Stimulated activated naive CD8-positive, alpha-beta T cell treated with anti-CD3 and anti-CD28 coated beads, Interleukin-15, Interleukin-2, amounts not matched to agents 100 ng/mL and 50 ng/mL, for 24 hours (primary cell): ENCODE data around the gene SV2B.

Source experiments
- H3K27ac Mint-ChIP-seq: one replicate; pipeline ENCODE4 v1.8.0; 2021; ENCODE audit warnings: mild to moderate bottlenecking, mixed read lengths
- H3K27me3 Mint-ChIP-seq: one replicate; pipeline ENCODE4 v1.8.0; 2021; ENCODE audit warnings: mixed read lengths
- H3K36me3 Mint-ChIP-seq: one replicate; pipeline ENCODE4 v1.8.0; 2021; ENCODE audit warnings: low read depth, mixed read lengths
- H3K4me1 Mint-ChIP-seq: one replicate; pipeline ENCODE4 v1.8.0; 2021; ENCODE audit warnings: low read depth, mixed read lengths
- H3K4me3 Mint-ChIP-seq: one replicate; pipeline ENCODE4 v1.8.0; 2021; ENCODE audit warnings: mild to moderate bottlenecking, mixed read lengths
- H3K9me3 Mint-ChIP-seq: one replicate; pipeline ENCODE4 v1.8.0; 2021; ENCODE audit warnings: mixed read lengths

The SV2B gene

DNA sequence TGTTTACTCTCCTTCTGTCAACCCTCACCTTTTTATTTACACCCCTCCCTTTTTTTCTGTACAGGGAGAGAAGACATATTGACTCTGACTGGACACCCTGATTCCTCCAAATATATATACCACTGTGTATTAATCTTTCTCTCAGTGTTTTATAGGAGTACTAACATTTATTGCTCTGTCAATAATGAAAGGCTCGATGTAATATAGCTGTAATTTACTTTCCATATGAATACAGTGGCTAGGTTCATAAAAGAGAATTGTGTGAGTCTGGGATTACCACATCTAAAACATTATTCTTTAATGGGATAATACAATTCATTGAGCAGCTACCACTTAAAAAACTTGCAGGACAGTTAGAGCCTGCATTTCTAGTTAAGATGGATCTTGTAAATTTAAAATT, 194.3 kb downstream of the SV2B start:
- peaks cover 5% of the 10 kb centered on the region for H3K27me3 Mint-ChIP-seq
- H3K4me3 Mint-ChIP-seq: no peak overlapping the region
- no peaks in the 10 kb centered on the region for H3K9me3 Mint-ChIP-seq
- no peaks in the 10 kb centered on the region for H3K36me3 Mint-ChIP-seq
- H3K27ac Mint-ChIP-seq: no peak overlapping the region
- no peaks in the 10 kb centered on the region for H3K4me1 Mint-ChIP-seq

DNA sequence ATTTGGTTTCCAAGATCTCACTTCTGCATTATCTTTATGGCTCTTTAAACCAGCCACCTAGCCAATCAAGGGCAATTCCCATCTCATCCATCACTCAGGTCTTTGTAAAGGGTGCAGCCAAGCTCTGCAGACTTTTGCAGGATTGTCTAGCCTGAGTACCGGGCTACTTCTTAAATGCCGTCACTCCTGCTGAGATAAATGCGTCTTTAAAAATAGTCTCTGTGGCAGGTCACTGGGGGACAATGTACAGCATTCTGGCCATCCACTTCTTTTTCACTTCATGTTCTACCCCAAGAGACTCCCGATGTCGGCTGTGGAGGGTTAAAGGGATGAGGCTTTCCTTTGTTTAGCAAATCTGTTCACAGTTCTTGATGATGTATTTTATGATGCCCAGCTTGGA, 194.7 kb downstream of the SV2B start:
- Mint-ChIP-seq H3K4me3 (no peak overlapping the region), H3K9me3 (no peaks in the 10 kb centered on the region), H3K4me1 (no peaks in the 10 kb centered on the region), H3K27me3 (peaks cover 5% of the 10 kb centered on the region), H3K27ac (no peak overlapping the region), H3K36me3 (no peaks in the 10 kb centered on the region)

DNA sequence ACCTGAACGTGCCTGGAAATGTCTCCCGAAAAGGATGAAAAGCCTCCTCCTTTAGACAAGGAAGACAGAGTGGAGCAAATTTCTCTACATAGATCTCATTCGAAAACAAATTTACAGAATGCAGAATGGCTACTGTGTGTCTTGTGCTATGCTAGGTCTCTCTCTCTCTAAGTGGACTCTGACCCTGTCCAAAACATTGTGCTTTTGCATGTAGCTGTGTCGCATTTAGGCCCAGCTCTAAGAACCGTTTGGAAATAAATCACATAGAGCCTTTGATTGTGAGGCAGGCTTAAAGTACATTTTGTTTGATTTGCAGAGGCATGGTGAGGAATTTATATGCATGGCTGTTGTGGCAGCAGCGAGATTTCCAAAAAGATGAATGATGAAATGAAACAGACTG, 198.0 kb downstream of the SV2B start:
- peaks cover 9% of the 10 kb centered on the region for H3K27me3 Mint-ChIP-seq
- H3K9me3 Mint-ChIP-seq: no peaks in the 10 kb centered on the region
- no peak overlapping the region for H3K27ac Mint-ChIP-seq
- no peak overlapping the region for H3K4me3 Mint-ChIP-seq
- H3K36me3 Mint-ChIP-seq: no peaks in the 10 kb centered on the region
- no peaks in the 10 kb centered on the region for H3K4me1 Mint-ChIP-seq

DNA sequence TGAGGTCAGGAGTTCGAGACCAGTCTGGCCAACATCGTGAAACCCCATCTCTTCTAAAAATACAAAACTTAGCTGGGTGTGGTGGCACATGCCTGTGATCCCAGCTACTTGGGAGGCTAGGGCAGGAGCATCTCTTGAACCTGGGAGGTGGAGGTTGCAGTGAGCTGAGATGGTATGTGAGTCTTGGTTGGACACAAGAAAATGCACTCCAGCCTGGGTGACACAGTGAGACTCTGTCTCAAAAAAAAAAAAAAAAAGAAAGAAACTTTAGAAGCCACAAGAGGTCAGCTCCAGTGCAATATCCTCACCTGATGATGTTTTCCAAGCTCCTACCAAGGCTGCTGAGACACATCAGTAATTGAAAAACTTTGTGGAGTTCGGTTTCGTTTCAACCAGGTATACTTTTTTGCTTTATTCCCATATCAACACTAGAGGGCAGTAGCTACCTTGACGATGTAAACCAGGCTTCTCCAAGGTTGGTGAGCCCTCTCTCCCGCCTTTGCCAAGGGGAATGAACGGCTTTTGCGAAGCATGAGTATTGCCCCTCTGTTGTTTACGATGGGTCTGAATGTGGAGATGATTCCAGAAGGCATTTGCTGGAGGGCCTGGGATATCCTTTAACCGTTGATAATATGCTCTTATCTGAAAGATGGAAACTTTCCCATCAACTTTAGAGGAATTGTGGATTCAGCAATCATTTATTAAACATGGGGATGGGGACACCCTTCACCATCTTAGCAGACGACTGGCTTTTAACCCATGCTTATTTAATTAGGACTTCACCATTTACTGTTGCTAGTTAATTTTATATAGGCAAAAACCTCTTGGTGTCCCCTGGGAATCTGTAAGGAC, 202.8 kb downstream of the SV2B start:
- peaks cover 9% of the 10 kb centered on the region for H3K27me3 Mint-ChIP-seq
- H3K27ac Mint-ChIP-seq: no peak overlapping the region
- H3K4me3 Mint-ChIP-seq: no peak overlapping the region
- H3K9me3 Mint-ChIP-seq: no peaks in the 10 kb centered on the region
- peaks cover 15% of the 10 kb centered on the region for H3K4me1 Mint-ChIP-seq
- H3K36me3 Mint-ChIP-seq: no peaks in the 10 kb centered on the region

DNA sequence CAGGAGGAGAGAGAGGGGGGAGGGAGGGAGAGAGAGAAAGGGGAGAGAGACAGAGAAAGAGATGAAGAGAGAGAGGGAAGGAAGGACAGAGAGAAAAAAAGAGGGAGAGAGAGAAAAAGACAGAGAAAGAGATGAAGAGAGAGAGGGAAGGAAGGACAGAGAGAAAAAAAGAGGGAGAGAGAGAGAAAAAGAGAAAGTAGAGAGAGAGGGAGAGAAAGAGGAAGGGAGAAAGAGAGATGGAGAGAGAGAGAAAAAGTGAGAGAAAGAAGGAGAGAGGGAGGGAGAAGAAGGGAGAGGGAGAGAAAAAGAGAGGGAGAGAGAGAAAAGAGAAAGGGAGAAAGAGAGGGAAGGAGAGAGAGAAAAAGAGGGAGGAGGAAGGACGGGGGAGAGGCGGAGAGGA, 204.2 kb downstream of the SV2B start:
- H3K9me3 Mint-ChIP-seq: no peaks in the 10 kb centered on the region
- H3K27me3 Mint-ChIP-seq: peaks cover 6% of the 10 kb centered on the region
- H3K4me3 Mint-ChIP-seq: no peak overlapping the region
- peaks cover 25% of the 10 kb centered on the region for H3K4me1 Mint-ChIP-seq
- no peaks in the 10 kb centered on the region for H3K36me3 Mint-ChIP-seq
- no peak overlapping the region for H3K27ac Mint-ChIP-seq

DNA sequence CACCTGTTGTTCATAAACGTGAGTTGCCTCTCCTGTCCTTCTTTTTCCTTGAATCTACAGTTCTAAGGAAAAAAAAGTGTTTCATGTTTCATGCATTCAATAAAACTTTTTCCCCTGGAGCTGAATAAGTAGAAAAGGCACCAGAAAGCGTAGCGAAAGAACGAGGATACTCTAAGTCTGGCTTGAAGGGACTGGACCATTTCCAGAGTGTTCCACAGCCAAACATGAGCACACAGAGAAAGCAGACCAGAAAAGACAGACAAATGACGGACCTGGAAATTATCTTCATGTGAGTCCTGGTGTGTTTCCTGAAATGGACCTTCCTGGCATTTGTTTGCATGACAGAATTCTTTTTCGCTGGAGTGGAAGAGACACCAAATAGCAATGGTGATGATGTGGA, 204.7 kb downstream of the SV2B start:
- Mint-ChIP-seq H3K27me3 (peaks cover 10% of the 10 kb centered on the region), H3K4me3 (no peak overlapping the region), H3K9me3 (no peaks in the 10 kb centered on the region), H3K27ac (no peak overlapping the region), H3K36me3 (no peaks in the 10 kb centered on the region), H3K4me1 (peaks cover 31% of the 10 kb centered on the region)

DNA sequence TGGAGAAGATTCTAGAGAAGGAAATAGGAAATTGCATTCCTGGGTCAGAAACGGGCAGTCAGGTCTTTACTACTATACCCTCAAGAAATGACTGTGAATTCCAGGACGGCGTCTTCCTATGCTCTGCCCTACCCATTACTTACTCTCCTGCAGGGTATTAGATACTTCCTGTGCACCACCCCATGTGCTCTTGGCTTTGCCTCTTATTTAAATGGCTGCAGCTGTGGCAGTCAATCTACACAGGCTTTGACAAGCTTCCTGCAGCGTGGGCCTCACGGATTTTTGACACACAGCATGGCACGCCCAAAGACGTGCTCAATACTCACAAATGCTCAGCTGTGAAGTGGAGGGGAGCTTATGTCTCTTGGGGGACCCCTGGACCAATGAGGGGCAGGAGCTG, 206.1 kb downstream of the SV2B start:
- no peak overlapping the region for H3K27ac Mint-ChIP-seq
- H3K36me3 Mint-ChIP-seq: no peaks in the 10 kb centered on the region
- H3K4me3 Mint-ChIP-seq: no peak overlapping the region
- no peaks in the 10 kb centered on the region for H3K9me3 Mint-ChIP-seq
- peaks cover 10% of the 10 kb centered on the region for H3K27me3 Mint-ChIP-seq
- peaks cover 41% of the 10 kb centered on the region for H3K4me1 Mint-ChIP-seq

DNA sequence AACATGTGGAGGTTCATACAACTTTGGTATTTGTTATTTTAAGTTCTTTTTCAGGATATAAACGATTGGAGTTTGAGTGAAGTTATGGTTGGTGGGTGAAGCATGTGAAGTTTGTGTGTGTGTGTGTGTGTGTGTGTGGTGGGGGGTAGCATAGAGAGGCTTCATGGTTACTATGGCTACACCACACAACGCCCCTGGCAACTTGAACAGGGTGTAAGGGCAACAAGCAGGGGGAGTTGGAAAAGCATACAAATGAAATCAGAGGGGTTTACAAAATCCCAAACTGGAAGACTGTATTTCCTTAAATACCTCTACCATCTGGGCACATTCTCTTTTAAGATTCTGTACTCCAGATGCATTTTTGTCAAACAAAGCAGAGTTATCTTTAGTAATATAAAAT, 207.5 kb downstream of the SV2B start:
- Mint-ChIP-seq H3K36me3 (no peaks in the 10 kb centered on the region), H3K4me1 (peaks cover 55% of the 10 kb centered on the region)

DNA sequence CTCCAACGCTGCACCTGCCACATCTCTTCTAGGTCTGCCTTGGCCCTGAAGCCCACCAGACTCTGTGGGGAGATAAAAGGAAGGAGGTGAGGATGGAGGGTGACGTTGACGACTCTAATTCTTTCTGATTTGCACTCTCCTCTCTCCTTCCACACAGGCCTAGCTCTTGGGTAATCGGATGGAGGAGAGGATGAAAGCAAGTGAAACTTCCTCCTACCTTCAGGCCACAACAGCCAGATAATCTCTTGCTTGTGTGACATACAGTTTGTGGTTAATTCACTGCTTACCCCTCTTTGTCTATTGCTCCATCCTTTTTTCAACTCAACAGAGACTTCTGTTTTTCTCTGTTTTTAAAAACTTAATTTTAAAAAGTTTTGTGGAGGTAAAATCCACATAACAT, 208.1 kb downstream of the SV2B start:
- Mint-ChIP-seq H3K36me3 (no peaks in the 10 kb centered on the region), H3K4me1 (peaks cover 61% of the 10 kb centered on the region), H3K9me3 (peaks cover under 1% of the 10 kb centered on the region), H3K4me3 (no peak overlapping the region), H3K27ac (no peak overlapping the region), H3K27me3 (peaks cover 7% of the 10 kb centered on the region)

More for the DNA sequence above, 207.5 kb downstream of the SV2B start:
- Mint-ChIP-seq H3K27me3 (peaks cover 7% of the 10 kb centered on the region), H3K27ac (no peak overlapping the region), H3K4me3 (no peak overlapping the region), H3K9me3 (no peaks in the 10 kb centered on the region)

DNA sequence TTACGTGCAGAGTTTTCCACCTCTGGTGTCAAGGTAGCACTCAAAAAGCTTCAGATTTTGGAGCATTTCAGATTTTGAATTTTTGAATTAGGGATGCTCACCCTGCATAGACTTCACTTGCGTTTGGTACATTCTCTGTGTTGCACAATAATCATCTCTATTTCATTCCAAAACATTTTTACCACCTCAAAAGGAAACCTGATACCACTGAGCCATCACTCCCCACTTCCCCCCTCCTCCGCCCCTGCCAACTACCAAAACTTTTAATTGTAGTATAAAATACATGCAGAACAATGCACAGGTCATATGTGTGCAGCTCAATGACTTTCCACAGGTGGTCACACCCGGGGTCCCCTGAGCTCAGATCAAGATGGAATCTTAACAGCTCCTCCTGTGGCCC, 208.8 kb downstream of the SV2B start:
- no peaks in the 10 kb centered on the region for H3K36me3 Mint-ChIP-seq
- H3K4me1 Mint-ChIP-seq: peaks cover 57% of the 10 kb centered on the region
- peaks cover 3% of the 10 kb centered on the region for H3K9me3 Mint-ChIP-seq
- no peak overlapping the region for H3K4me3 Mint-ChIP-seq
- H3K27me3 Mint-ChIP-seq: peaks cover 7% of the 10 kb centered on the region
- no peak overlapping the region for H3K27ac Mint-ChIP-seq

DNA sequence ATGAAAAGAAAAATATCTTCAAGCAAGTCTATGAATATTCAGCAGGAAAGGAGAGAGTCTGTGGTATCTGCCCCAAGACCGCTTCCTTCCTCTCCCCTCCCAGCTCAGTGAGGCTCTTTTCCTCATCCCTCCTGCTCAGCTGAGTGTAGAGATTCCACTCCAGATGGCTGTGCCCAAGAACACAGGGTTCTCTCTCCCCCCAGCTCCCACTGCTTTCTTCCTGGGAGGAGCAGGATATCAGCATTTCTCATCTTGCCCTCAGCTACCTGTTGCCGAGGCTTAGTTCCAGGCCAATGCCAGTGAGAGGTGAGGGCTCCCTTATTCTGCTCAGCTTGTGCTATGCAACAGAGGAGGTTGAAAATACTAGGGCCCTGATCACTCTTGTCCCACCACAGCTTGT, 211.9 kb downstream of the SV2B start:
- peaks cover 59% of the 10 kb centered on the region for H3K4me1 Mint-ChIP-seq
- H3K27ac Mint-ChIP-seq: no peak overlapping the region
- peaks cover 7% of the 10 kb centered on the region for H3K27me3 Mint-ChIP-seq
- H3K36me3 Mint-ChIP-seq: no peaks in the 10 kb centered on the region
- no peak overlapping the region for H3K4me3 Mint-ChIP-seq
- H3K9me3 Mint-ChIP-seq: peaks cover 3% of the 10 kb centered on the region

DNA sequence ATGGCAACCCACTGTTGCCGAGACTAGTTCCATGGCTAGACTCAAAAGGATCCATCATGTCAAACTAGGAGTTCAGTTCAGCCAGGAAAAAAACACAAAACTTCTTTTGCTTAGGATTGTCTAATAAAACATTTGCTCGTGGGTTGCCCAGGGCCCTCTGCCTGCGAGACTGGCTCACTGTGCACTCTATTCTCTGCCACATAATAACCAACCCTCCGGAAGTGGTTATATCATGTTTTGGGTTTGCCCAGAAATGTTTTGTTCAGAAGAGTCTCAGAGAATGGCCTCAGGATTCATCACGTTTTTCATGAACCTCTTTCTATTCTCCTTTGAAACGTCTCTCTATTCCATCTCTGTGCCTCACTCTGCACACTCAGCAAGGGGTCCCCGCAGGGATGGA, 216.1 kb downstream of the SV2B start:
- Mint-ChIP-seq H3K27me3 (no peaks in the 10 kb centered on the region), H3K4me3 (no peak overlapping the region), H3K27ac (no peak overlapping the region), H3K36me3 (no peaks in the 10 kb centered on the region), H3K9me3 (peaks cover 3% of the 10 kb centered on the region), H3K4me1 (peaks cover 45% of the 10 kb centered on the region)

DNA sequence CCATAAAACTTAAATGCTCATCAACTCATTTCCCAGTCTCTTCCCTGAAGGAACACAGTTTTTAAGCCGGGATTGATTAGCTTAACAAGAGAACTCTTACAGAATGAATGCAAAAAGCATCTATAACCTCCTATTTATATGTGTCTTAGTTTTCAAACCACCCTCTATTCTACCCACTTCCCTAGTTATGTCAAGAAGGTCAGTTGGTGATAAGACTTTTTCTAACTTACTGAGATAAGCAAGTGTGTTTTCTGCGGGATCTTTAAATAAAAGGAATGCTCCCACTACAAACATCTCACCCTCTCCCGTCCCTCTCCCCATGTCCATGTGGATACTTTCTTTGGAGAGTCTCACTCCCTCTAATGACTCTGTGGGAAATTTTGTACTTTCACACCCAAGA, 218.5 kb downstream of the SV2B start:
- Mint-ChIP-seq H3K4me3 (no peak overlapping the region), H3K27me3 (no peaks in the 10 kb centered on the region), H3K27ac (no peak overlapping the region), H3K4me1 (peaks cover 23% of the 10 kb centered on the region), H3K36me3 (no peaks in the 10 kb centered on the region), H3K9me3 (no peaks in the 10 kb centered on the region)

DNA sequence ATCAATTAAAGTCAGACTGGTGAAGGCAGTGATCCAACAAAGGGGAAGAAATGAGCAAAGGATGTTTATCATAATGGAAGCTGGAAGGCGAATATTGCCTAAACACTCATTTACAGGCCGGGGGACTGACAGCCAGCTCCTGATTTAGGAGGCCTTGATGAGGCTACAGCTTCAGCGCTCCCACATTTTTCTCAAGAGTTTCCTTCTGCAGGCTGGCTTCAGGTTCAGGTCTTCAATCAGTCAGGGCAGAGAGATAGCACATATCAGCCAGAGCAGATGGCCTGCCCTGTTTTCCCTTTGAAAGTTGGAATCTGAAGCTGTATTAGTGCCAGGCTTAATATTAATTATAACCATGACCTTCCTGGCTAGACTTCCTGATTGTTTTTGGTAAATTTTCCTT, 218.9 kb downstream of the SV2B start:
- Mint-ChIP-seq H3K36me3 (no peaks in the 10 kb centered on the region), H3K4me3 (no peak overlapping the region), H3K9me3 (no peaks in the 10 kb centered on the region), H3K4me1 (peaks cover 23% of the 10 kb centered on the region), H3K27ac (no peak overlapping the region), H3K27me3 (no peaks in the 10 kb centered on the region)

DNA sequence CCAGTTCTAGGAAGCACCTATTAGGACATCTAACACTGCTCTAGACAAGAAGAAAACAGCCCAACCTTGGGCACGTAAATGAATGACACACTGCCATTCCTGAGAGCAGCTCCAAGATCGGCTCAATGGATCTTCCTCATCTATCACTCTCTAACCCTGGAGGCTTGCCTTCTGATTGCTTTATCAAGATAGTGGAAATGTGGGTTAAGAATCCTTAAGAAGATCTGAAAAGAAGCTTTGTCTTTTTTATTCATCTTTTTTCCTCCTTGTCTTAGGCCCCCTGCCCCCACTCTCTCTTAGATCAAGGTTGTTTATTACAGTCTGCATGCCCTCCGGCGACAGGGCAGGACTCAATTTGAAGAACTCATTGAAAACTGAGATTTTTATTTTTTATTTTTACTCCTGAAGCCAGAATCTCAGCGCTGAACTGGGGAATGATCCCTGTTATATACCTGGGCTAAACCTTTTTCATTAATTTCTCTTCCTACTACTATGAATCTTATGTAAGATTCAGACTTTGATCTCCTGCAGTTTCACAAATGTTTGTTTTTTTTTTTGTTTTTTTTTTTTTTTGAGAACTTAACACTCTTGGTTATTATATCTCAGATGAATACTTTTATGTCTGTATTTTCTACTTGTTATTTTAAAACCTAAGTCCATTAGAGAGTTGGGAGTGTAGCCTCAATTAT, 219.5 kb downstream of the SV2B start:
- H3K4me1 Mint-ChIP-seq: peaks cover 23% of the 10 kb centered on the region
- H3K27me3 Mint-ChIP-seq: no peaks in the 10 kb centered on the region
- H3K9me3 Mint-ChIP-seq: no peaks in the 10 kb centered on the region
- H3K36me3 Mint-ChIP-seq: no peaks in the 10 kb centered on the region
- H3K4me3 Mint-ChIP-seq: no peak overlapping the region
- no peak overlapping the region for H3K27ac Mint-ChIP-seq

DNA sequence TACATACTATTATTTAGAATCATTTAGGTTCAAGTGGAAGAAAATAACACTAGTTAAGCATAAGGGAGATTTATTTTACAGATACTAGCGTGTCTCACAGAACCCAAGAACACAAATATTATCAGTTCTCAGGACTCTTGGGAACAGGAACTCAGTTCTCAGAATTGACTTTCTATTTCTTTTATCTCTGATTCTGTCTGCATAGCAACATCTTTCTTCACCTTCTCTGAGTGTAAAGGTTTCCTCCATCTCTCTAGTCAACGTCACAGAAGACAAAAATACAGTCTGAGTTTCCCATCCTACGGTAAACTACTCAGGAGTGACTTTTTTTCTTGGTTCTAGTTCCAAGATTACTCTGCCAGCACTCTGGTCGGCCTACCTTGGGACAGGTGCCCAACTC, 220.0 kb downstream of the SV2B start:
- Mint-ChIP-seq H3K27ac (no peak overlapping the region), H3K27me3 (no peaks in the 10 kb centered on the region), H3K36me3 (no peaks in the 10 kb centered on the region), H3K4me1 (peaks cover 23% of the 10 kb centered on the region), H3K4me3 (no peak overlapping the region), H3K9me3 (peaks cover 2% of the 10 kb centered on the region)
